HG02798 (cell line): Measurements from ENCODE around the gene TTLL8.

Source experiments
- ATAC-seq: cut with Tn5 transposase; IDR thresholded peaks from one replicate; pipeline ENCODE4 v1.9.1; 2021; ENCODE audit warnings: mild to moderate bottlenecking; ENCODE audit not compliant: unreplicated experiment, poor library complexity

Gene TTLL8

GRCh38 chr22:50046019-50046415 lies 12.1 kb downstream of the TTLL8 start:
- no peak for ATAC-seq

- no peak for ATAC-seq
Measured at GRCh38 chr22:50045211-50046018, 12.7 kb downstream of the TTLL8 start.

GRCh38 chr22:50044485-50045118 lies 13.5 kb downstream of the TTLL8 start:
- ATAC-seq: no peak

GRCh38 chr22:50041361-50042065 lies 16.6 kb downstream of the TTLL8 start:
- ATAC-seq: no peak

- no peak for ATAC-seq
Measured at GRCh38 chr22:50040717-50041116, 17.4 kb downstream of the TTLL8 start.

- ATAC-seq: no peak
Measured at GRCh38 chr22:50039669-50040443, 18.2 kb downstream of the TTLL8 start.

GRCh38 chr22:50035976-50036724 lies 21.9 kb downstream of the TTLL8 start:
- ATAC-seq: no peak

- no peak for ATAC-seq
Measured at GRCh38 chr22:50035131-50035881, 22.8 kb downstream of the TTLL8 start.

GRCh38 chr22:50034126-50035081 lies 23.7 kb downstream of the TTLL8 start:
- ATAC-seq: no peak

- ATAC-seq: no peak
Measured at GRCh38 chr22:50032941-50033601, 25.0 kb downstream of the TTLL8 start.

- ATAC-seq: no peak
Measured at GRCh38 chr22:50032109-50032871, 25.8 kb downstream of the TTLL8 start.

GRCh38 chr22:50031189-50032091 lies 26.7 kb downstream of the TTLL8 start:
- no peak for ATAC-seq

- no peak for ATAC-seq
Measured at GRCh38 chr22:50030297-50031188, 27.6 kb downstream of the TTLL8 start.

GRCh38 chr22:50027639-50028537 lies 30.2 kb downstream of the TTLL8 start:
- ATAC-seq: no peak
